H1 (cell line): ENCODE measurements around the gene POLR1B. TPM values are rescaled to one million over a fixed set of nuclear protein-coding genes. Genes with fewer than 3 reads are reported as not detected.

Experiments used
- CTBP2 ChIP-seq: IDR thresholded peaks from 2 replicates; pipeline ENCODE4 v1.7.0; 2011; ENCODE audit warnings: borderline replicate concordance, mild to moderate bottlenecking, moderate library complexity, mixed read lengths, low read length; ENCODE audit not compliant: insufficient read depth, insufficient read length
- EP300 ChIP-seq, 2 experiments: IDR thresholded peaks; 1 replicate in 1 of 2; 2 replicates in 1 of 2; pipeline ENCODE4 v1.6.1; 2011 to 2012; ENCODE audit warnings: low read depth in 2 of 2, low read length in 2 of 2, mild to moderate bottlenecking in 2 of 2, borderline replicate concordance in 1 of 2, inconsistent platforms in 1 of 2, moderate library complexity in 1 of 2
- EZH2 ChIP-seq: fragments of 200-600 bp; sonication (generic); IDR thresholded peaks from 2 replicates; pipeline ENCODE4 v1.7.1; 2012; ENCODE audit warnings: low read depth, mild to moderate bottlenecking, moderate library complexity, low read length, inconsistent platforms; ENCODE audit not compliant: severe bottlenecking
- GABPA ChIP-seq: IDR thresholded peaks from 2 replicates; pipeline ENCODE4 v1.6.1; 2011; ENCODE audit warnings: mild to moderate bottlenecking, low read length, moderate library complexity, borderline replicate concordance; ENCODE audit not compliant: insufficient read depth
- GTF2F1 ChIP-seq: IDR thresholded peaks from 2 replicates; pipeline ENCODE4 v1.6.1; 2012; ENCODE audit warnings: low read depth, low read length, improper control_type of control experiment, borderline replicate concordance
- HDAC2 ChIP-seq, 2 experiments: fragments of 300-600 bp in 1 of 2; sonication (generic) in 1 of 2; IDR thresholded peaks; 2 replicates each; pipeline ENCODE4 v1.6.1; 2011 to 2012; ENCODE audit warnings: low read depth in 2 of 2, low read length in 2 of 2, mild to moderate bottlenecking in 2 of 2, moderate library complexity in 2 of 2, borderline replicate concordance in 1 of 2, inconsistent platforms in 1 of 2
- JUN ChIP-seq: IDR thresholded peaks from 2 replicates; pipeline ENCODE4 v1.6.1; 2011; ENCODE audit warnings: low read depth, mild to moderate bottlenecking, improper control_type of control experiment, low read length
- NANOG ChIP-seq: IDR thresholded peaks from 2 replicates; pipeline ENCODE4 v1.6.1; 2011; ENCODE audit warnings: low read length, low read depth, mild to moderate bottlenecking, inconsistent platforms; ENCODE audit not compliant: insufficient read depth, poor library complexity, severe bottlenecking
- PHF8 ChIP-seq: fragments of 200-600 bp; sonication (generic); conservative IDR thresholded peaks from 2 replicates; pipeline ENCODE4 v1.7.1; 2012; ENCODE audit warnings: low read depth, mild to moderate bottlenecking, inconsistent platforms, low read length, moderate library complexity
- SP4 ChIP-seq: IDR thresholded peaks from 2 replicates; pipeline ENCODE4 v1.6.1; 2012; ENCODE audit warnings: low read length, inconsistent platforms
- SRF ChIP-seq: IDR thresholded peaks from 2 replicates; pipeline ENCODE4 v1.6.1; 2011; ENCODE audit warnings: mild to moderate bottlenecking, low read depth, low read length, moderate library complexity
- TBP ChIP-seq: IDR thresholded peaks from 2 replicates; pipeline ENCODE4 v1.6.1; 2011; ENCODE audit warnings: low read depth, low read length, improper control_type of control experiment
- polyA plus RNA-seq, 7 experiments: library from polyadenylated mRNA; depleted of rRNA in 3 of 7; stranded (reverse) in 5 of 7; unstranded in 2 of 7; fragments of >200 nt in 5 of 7; fragments of 200-250 nt in 2 of 7; gene quantifications; 1 replicate in 5 of 7; 2 replicates in 1 of 7; 4 replicates in 1 of 7; pipeline versions ENCODE4 v1.2.1 to v1.2.3, GENCODE V29; 2011 to 2013; ENCODE audit warnings: missing spikeins in 2 of 7, mixed read lengths in 2 of 7
- total RNA-seq: library from RNA; stranded (reverse); fragmentation: NEBNext Ultra II Directional; extraction: Animal tissue kit (Norgen Biotek cat#: 25700); gene quantifications from 2 replicates; pipeline ENCODE4 v1.2.1, GENCODE V29; 2021
- TF ChIP-seq, protein P1 (sequence below): IDR thresholded peaks from 2 replicates; pipeline ENCODE4 v1.6.1; 2012; ENCODE audit warnings: low read length, inconsistent platforms
- TF ChIP-seq, protein P2 (sequence below), 3 experiments: IDR thresholded peaks; 1 replicate in 2 of 3; 2 replicates in 1 of 3; pipeline versions ENCODE4 v1.5.1 to v1.6.1; 2011; ENCODE audit warnings: low read length in 3 of 3, mild to moderate bottlenecking in 3 of 3, inconsistent platforms in 2 of 3, low read depth in 1 of 3, moderate library complexity in 1 of 3; ENCODE audit not compliant: insufficient read depth in 1 of 3; ENCODE audit errors: control extremely low read depth in 1 of 3
- TF ChIP-seq, protein P3 (sequence below): IDR thresholded peaks from 2 replicates; pipeline ENCODE4 v1.6.1; 2012; ENCODE audit warnings: inconsistent platforms
- TF ChIP-seq, protein P4 (sequence below): IDR thresholded peaks from 2 replicates; pipeline ENCODE4 v1.6.1; 2011; ENCODE audit warnings: low read depth, mild to moderate bottlenecking, low read length; ENCODE audit not compliant: insufficient read depth

POLR1B gene
- total and polyA plus RNA-seq, 2 of the 8 experiments (the other 6 are each of a cell fraction or from before 2014, with no cell fraction given): 24.3 to 69.4 TPM

DNA sequence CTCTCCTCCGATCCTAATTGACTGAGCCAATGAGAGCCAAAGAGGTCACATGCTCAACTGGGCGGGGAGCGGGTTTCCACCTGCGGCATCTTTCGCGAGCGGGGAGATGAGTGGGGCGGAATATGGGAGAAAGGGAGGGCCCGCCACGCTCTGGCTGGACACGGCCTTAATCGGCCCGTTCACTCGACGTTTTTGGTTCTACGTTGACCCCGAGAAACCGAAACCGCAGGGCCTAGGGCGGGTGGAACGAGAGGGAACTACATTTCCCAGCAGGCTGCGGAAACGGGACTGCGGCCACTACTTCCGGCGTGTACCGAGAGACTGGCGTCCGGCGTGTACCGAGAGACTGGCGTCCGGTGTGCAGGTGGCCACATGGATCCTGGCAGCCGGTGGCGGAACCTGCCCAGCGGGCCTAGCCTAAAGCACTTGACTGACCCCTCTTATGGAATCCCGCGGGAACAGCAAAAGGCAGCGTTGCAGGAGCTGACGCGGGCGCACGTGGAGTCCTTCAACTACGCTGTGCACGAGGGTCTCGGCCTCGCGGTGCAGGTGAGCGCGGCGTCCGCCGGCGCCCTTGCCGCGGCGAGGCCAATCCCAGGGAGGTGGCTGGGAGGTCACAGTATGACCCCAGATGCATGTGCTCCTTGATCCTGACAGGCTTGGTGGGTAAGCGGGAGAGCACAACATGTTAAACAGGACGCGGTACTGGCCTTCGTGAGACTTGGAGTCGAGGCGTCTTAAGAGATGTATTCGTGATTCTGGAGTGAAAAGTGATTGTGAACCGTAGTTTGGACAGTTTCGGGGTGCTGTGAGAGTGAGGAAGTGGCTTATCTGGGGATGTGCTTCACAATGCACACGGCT, at the start of gene POLR1B (continued):
- TF ChIP-seq NANOG: peak; percentile 38
- TF ChIP-seq JUN: no peak
- TF ChIP-seq, protein P1, sequence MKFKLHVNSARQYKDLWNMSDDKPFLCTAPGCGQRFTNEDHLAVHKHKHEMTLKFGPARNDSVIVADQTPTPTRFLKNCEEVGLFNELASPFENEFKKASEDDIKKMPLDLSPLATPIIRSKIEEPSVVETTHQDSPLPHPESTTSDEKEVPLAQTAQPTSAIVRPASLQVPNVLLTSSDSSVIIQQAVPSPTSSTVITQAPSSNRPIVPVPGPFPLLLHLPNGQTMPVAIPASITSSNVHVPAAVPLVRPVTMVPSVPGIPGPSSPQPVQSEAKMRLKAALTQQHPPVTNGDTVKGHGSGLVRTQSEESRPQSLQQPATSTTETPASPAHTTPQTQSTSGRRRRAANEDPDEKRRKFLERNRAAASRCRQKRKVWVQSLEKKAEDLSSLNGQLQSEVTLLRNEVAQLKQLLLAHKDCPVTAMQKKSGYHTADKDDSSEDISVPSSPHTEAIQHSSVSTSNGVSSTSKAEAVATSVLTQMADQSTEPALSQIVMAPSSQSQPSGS: no peak
- peak; percentile 90 for TF ChIP-seq PHF8
- no peak for TF ChIP-seq CTBP2
- TF ChIP-seq, protein P2, sequence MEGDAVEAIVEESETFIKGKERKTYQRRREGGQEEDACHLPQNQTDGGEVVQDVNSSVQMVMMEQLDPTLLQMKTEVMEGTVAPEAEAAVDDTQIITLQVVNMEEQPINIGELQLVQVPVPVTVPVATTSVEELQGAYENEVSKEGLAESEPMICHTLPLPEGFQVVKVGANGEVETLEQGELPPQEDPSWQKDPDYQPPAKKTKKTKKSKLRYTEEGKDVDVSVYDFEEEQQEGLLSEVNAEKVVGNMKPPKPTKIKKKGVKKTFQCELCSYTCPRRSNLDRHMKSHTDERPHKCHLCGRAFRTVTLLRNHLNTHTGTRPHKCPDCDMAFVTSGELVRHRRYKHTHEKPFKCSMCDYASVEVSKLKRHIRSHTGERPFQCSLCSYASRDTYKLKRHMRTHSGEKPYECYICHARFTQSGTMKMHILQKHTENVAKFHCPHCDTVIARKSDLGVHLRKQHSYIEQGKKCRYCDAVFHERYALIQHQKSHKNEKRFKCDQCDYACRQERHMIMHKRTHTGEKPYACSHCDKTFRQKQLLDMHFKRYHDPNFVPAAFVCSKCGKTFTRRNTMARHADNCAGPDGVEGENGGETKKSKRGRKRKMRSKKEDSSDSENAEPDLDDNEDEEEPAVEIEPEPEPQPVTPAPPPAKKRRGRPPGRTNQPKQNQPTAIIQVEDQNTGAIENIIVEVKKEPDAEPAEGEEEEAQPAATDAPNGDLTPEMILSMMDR (IDR thresholded peaks at IDR 0.05; ENCODE audit: control extremely low read depth in 1 of 3, insufficient read depth in 1 of 3, low read depth in 1 of 3, low read length in 3 of 3): no peak
- peak; percentile 59 for TF ChIP-seq TBP
- TF ChIP-seq EZH2: no peak
- peak in 1 of 2 experiments; percentile 96; a peak in 2 of 4 replicates for TF ChIP-seq HDAC2 (IDR thresholded peaks at IDR 0.05; ENCODE audit: borderline replicate concordance in 1 of 2, low read depth in 2 of 2, low read length in 2 of 2)
- TF ChIP-seq, protein P3, sequence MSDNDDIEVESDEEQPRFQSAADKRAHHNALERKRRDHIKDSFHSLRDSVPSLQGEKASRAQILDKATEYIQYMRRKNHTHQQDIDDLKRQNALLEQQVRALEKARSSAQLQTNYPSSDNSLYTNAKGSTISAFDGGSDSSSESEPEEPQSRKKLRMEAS: peak; percentile 99
- no peak for TF ChIP-seq SRF
- TF ChIP-seq GABPA: peak; percentile 96
- TF ChIP-seq, protein P4, sequence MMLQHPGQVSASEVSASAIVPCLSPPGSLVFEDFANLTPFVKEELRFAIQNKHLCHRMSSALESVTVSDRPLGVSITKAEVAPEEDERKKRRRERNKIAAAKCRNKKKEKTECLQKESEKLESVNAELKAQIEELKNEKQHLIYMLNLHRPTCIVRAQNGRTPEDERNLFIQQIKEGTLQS: no peak
- no peak for TF ChIP-seq SP4
- no peak; a peak in 1 of 3 replicates for TF ChIP-seq EP300 (IDR thresholded peaks at IDR 0.05; ENCODE audit: borderline replicate concordance in 1 of 2, low read depth in 2 of 2, low read length in 2 of 2)
- 0 out of 2 replicates have a peak, but pooled peaks have one; percentile 41 for TF ChIP-seq GTF2F1
